Measurements from ENCODE around the gene ALPP.
"Not testable (repeated sequence)": the region's sequence is repeated elsewhere in the genome, so short reads cannot be mapped to it uniquely, and the experiment has no call there.

Gene ALPP

GRCh38 chr2:232335206-232335858 is 43.2 kb upstream of the ALPP start:
- not testable (repeated sequence) for H3K9me3 ChIP-seq (ENCODE audit: control insufficient read depth, insufficient read depth, low read length); H3K9ac ChIP-seq (ENCODE audit: low read depth, low read length); H3K4me1 ChIP-seq (ENCODE audit: control insufficient read depth, insufficient read depth, low read length); H3K36me3 ChIP-seq (ENCODE audit: control insufficient read depth, insufficient read depth, low read length); H3K27ac ChIP-seq (ENCODE audit: low read depth, low read length); H3K27me3 ChIP-seq (ENCODE audit: control insufficient read depth, insufficient read depth, low read length); H3K4me3 ChIP-seq (ENCODE audit: low read depth, low read length)

GRCh38 chr2:232335859-232336215 is 42.7 kb upstream of the ALPP start:
- H3K9ac ChIP-seq (ENCODE audit: low read depth, low read length), result no peak overlapping the region
- H3K4me3 ChIP-seq (ENCODE audit: low read depth, low read length), result no peak overlapping the region
- H3K36me3 ChIP-seq (ENCODE audit: control insufficient read depth, insufficient read depth, low read length), result no peaks in the 10 kb centered on the region
- no peaks in the 10 kb centered on the region for H3K27me3 ChIP-seq (ENCODE audit: control insufficient read depth, insufficient read depth, low read length)
- H3K9me3 ChIP-seq (ENCODE audit: control insufficient read depth, insufficient read depth, low read length), result no peaks in the 10 kb centered on the region
- H3K27ac ChIP-seq (ENCODE audit: low read depth, low read length), result no peak overlapping the region
- H3K4me1 ChIP-seq (ENCODE audit: control insufficient read depth, insufficient read depth, low read length), result no peaks in the 10 kb centered on the region

- H3K9ac ChIP-seq (ENCODE audit: low read depth, low read length), result no peak overlapping the region
- no peak overlapping the region for H3K27ac ChIP-seq (ENCODE audit: low read depth, low read length)
Measured at GRCh38 chr2:232336241-232336736, 42.3 kb upstream of the ALPP start.

GRCh38 chr2:232336981-232337720 is 41.4 kb upstream of the ALPP start:
- no peak overlapping the region for H3K9ac ChIP-seq (ENCODE audit: low read depth, low read length)
- H3K9me3 ChIP-seq (ENCODE audit: control insufficient read depth, insufficient read depth, low read length), result no peaks in the 10 kb centered on the region
- no peaks in the 10 kb centered on the region for H3K36me3 ChIP-seq (ENCODE audit: control insufficient read depth, insufficient read depth, low read length)
- no peak overlapping the region for H3K4me3 ChIP-seq (ENCODE audit: low read depth, low read length)
- no peak overlapping the region for H3K27ac ChIP-seq (ENCODE audit: low read depth, low read length)
- no peaks in the 10 kb centered on the region for H3K27me3 ChIP-seq (ENCODE audit: control insufficient read depth, insufficient read depth, low read length)
- no peaks in the 10 kb centered on the region for H3K4me1 ChIP-seq (ENCODE audit: control insufficient read depth, insufficient read depth, low read length)

More at GRCh38 chr2:232336241-232336736, 42.3 kb upstream of the ALPP start:
- H3K36me3 ChIP-seq (ENCODE audit: control insufficient read depth, insufficient read depth, low read length), result no peaks in the 10 kb centered on the region
- no peak overlapping the region for H3K4me3 ChIP-seq (ENCODE audit: low read depth, low read length)
- no peaks in the 10 kb centered on the region for H3K27me3 ChIP-seq (ENCODE audit: control insufficient read depth, insufficient read depth, low read length)
- H3K4me1 ChIP-seq (ENCODE audit: control insufficient read depth, insufficient read depth, low read length), result no peaks in the 10 kb centered on the region
- no peaks in the 10 kb centered on the region for H3K9me3 ChIP-seq (ENCODE audit: control insufficient read depth, insufficient read depth, low read length)

GRCh38 chr2:232338094-232338758 is 40.3 kb upstream of the ALPP start:
- H3K27me3 ChIP-seq (ENCODE audit: control insufficient read depth, insufficient read depth, low read length); H3K9me3 ChIP-seq (ENCODE audit: control insufficient read depth, insufficient read depth, low read length); H3K4me3 ChIP-seq (ENCODE audit: low read depth, low read length); H3K9ac ChIP-seq (ENCODE audit: low read depth, low read length); H3K4me1 ChIP-seq (ENCODE audit: control insufficient read depth, insufficient read depth, low read length); H3K27ac ChIP-seq (ENCODE audit: low read depth, low read length); H3K36me3 ChIP-seq (ENCODE audit: control insufficient read depth, insufficient read depth, low read length): not testable (repeated sequence)

GRCh38 chr2:232338759-232339106 is 39.8 kb upstream of the ALPP start:
- Histone ChIP-seq H3K4me3 (ENCODE audit: low read depth, low read length) (no peak overlapping the region), H3K36me3 (ENCODE audit: control insufficient read depth, insufficient read depth, low read length) (no peaks in the 10 kb centered on the region), H3K27me3 (ENCODE audit: control insufficient read depth, insufficient read depth, low read length) (no peaks in the 10 kb centered on the region), H3K27ac (ENCODE audit: low read depth, low read length) (no peak overlapping the region), H3K4me1 (ENCODE audit: control insufficient read depth, insufficient read depth, low read length) (no peaks in the 10 kb centered on the region), H3K9me3 (ENCODE audit: control insufficient read depth, insufficient read depth, low read length) (no peaks in the 10 kb centered on the region), H3K9ac (ENCODE audit: low read depth, low read length) (no peak overlapping the region)

GRCh38 chr2:232339121-232340081 is 39.1 kb upstream of the ALPP start:
- H3K27ac ChIP-seq (ENCODE audit: low read depth, low read length), result no peak overlapping the region
- H3K36me3 ChIP-seq (ENCODE audit: control insufficient read depth, insufficient read depth, low read length), result no peaks in the 10 kb centered on the region
- no peak overlapping the region for H3K9ac ChIP-seq (ENCODE audit: low read depth, low read length)
- no peak overlapping the region for H3K4me3 ChIP-seq (ENCODE audit: low read depth, low read length)
- H3K27me3 ChIP-seq (ENCODE audit: control insufficient read depth, insufficient read depth, low read length), result no peaks in the 10 kb centered on the region
- H3K4me1 ChIP-seq (ENCODE audit: control insufficient read depth, insufficient read depth, low read length), result no peaks in the 10 kb centered on the region
- no peaks in the 10 kb centered on the region for H3K9me3 ChIP-seq (ENCODE audit: control insufficient read depth, insufficient read depth, low read length)

GRCh38 chr2:232340171-232340935 is 38.2 kb upstream of the ALPP start:
- no peaks in the 10 kb centered on the region for H3K27me3 ChIP-seq (ENCODE audit: control insufficient read depth, insufficient read depth, low read length)
- no peak overlapping the region for H3K9ac ChIP-seq (ENCODE audit: low read depth, low read length)
- H3K36me3 ChIP-seq (ENCODE audit: control insufficient read depth, insufficient read depth, low read length), result no peaks in the 10 kb centered on the region
- no peaks in the 10 kb centered on the region for H3K4me1 ChIP-seq (ENCODE audit: control insufficient read depth, insufficient read depth, low read length)
- no peaks in the 10 kb centered on the region for H3K9me3 ChIP-seq (ENCODE audit: control insufficient read depth, insufficient read depth, low read length)
- no peak overlapping the region for H3K27ac ChIP-seq (ENCODE audit: low read depth, low read length)
- H3K4me3 ChIP-seq (ENCODE audit: low read depth, low read length), result no peak overlapping the region

GRCh38 chr2:232341061-232341738 is 37.4 kb upstream of the ALPP start:
- Histone ChIP-seq H3K9me3 (ENCODE audit: control insufficient read depth, insufficient read depth, low read length) (no peaks in the 10 kb centered on the region), H3K4me3 (ENCODE audit: low read depth, low read length) (no peak overlapping the region), H3K36me3 (ENCODE audit: control insufficient read depth, insufficient read depth, low read length) (no peaks in the 10 kb centered on the region), H3K27ac (ENCODE audit: low read depth, low read length) (no peak overlapping the region), H3K4me1 (ENCODE audit: control insufficient read depth, insufficient read depth, low read length) (no peaks in the 10 kb centered on the region), H3K27me3 (ENCODE audit: control insufficient read depth, insufficient read depth, low read length) (no peaks in the 10 kb centered on the region), H3K9ac (ENCODE audit: low read depth, low read length) (no peak overlapping the region)

GRCh38 chr2:232341739-232342126 is 36.8 kb upstream of the ALPP start:
- H3K36me3 ChIP-seq (ENCODE audit: control insufficient read depth, insufficient read depth, low read length), result no peaks in the 10 kb centered on the region
- H3K4me1 ChIP-seq (ENCODE audit: control insufficient read depth, insufficient read depth, low read length), result no peaks in the 10 kb centered on the region
- H3K9me3 ChIP-seq (ENCODE audit: control insufficient read depth, insufficient read depth, low read length), result no peaks in the 10 kb centered on the region
- H3K27me3 ChIP-seq (ENCODE audit: control insufficient read depth, insufficient read depth, low read length), result no peaks in the 10 kb centered on the region
- no peak overlapping the region for H3K9ac ChIP-seq (ENCODE audit: low read depth, low read length)
- no peak overlapping the region for H3K27ac ChIP-seq (ENCODE audit: low read depth, low read length)
- no peak overlapping the region for H3K4me3 ChIP-seq (ENCODE audit: low read depth, low read length)

Data from HUES48 (cell line).